Right atrium auricular region (tissue), 2 donors: ENCODE data around the gene PRMT1. TPM values are rescaled to one million over a fixed set of nuclear protein-coding genes. Genes with fewer than 3 reads are reported as not detected.

Source experiments
- DNase-seq: peaks from one replicate; pipeline ENCODE4 v3.0.0-alpha.2; 2019; ENCODE audit warnings: low spot score
- H3K27ac ChIP-seq, 2 donors: fragments of 200-600 bp; sonication (generic); 1 replicate in 1 of 2; 2 replicates in 1 of 2; pipeline ENCODE4 v1.5.1; 2016 to 2019
- H3K27me3 ChIP-seq, 2 donors: fragments of 200-600 bp; sonication (generic); one replicate each; pipeline versions ENCODE4 v1.5.1 to v1.6.0; 2017 to 2019
- H3K36me3 ChIP-seq: fragments of 200-600 bp; sonication (generic); one replicate; pipeline ENCODE4 v1.5.1; 2016
- H3K4me1 ChIP-seq, 2 donors: fragments of 200-600 bp; sonication (generic); one replicate each; pipeline versions ENCODE4 v1.5.1 to v1.6.0; 2017 to 2019
- H3K4me3 ChIP-seq, 2 donors: fragments of 200-600 bp; sonication (generic); 1 replicate in 1 of 2; 2 replicates in 1 of 2; pipeline ENCODE4 v1.5.1; 2017 to 2019; ENCODE audit warnings: mild to moderate bottlenecking in 1 of 2, moderate library complexity in 1 of 2
- H3K9me3 ChIP-seq, 2 donors: fragments of 200-600 bp; sonication (generic); one replicate each; pipeline ENCODE4 v1.5.1; 2019
- total RNA-seq, 2 donors: library from RNA; depleted of rRNA; stranded (reverse); fragments of >200 nt; gene quantifications; one replicate each; pipeline ENCODE4 v1.1.0, GENCODE V29; 2016
- TF ChIP-seq, protein P1 (sequence below), 2 donors: fragments of 200-600 bp; sonication (generic); IDR thresholded peaks; one replicate each; pipeline ENCODE4 v1.5.1; 2019; ENCODE audit warnings: antibody characterized with exemption in 2 of 2

Gene PRMT1
- total RNA-seq, 2 donors from 2014 or later: 187 to 192 TPM

DNA sequence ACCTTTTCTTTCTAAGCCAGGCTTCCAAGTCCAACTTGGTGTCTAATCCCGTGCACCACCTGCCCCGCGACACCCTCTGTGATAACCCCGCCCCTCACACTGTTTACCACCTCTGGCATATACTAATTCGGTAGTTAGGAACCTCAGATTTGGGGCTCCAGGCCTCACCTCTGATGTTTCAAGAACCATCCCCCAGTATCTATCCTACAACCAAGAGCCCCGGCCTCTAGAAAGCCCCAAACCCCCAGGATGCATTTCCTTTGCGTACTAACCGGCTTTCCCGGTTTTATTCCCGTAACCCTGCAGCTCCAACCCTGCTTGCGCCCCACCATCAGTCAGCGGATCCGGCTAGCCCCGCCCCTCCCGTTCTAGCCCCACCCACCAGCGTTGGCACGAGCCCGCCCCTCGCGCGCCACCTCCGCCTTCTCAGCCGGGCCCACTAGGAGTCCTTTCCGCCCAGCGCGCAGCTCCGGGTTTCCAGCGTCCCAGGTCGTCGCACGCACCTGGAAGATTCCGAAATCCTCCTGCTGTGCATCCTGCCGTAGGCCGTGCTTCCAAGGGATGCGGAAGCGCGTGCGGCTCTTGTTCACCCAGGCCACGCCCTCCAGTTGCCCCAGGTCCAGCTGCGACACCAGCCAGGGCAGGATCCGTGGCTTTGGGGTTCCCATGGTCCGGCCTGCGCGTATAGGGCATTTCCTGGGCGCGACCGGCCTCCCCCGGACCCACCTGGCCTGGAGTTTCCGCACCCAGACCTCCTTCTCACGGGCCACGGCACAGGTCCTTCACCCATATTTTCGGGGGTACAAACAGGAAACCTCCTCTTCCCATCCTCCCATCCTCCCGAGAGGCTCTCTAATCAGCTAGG lies 12.7 kb upstream of the PRMT1 start:
- H3K27ac ChIP-seq: peak overlapping the region; percentile 83 to 84
- peaks cover 33% of the 10 kb centered on the region for H3K36me3 ChIP-seq
- DNase-seq: peak; percentile 90

DNA sequence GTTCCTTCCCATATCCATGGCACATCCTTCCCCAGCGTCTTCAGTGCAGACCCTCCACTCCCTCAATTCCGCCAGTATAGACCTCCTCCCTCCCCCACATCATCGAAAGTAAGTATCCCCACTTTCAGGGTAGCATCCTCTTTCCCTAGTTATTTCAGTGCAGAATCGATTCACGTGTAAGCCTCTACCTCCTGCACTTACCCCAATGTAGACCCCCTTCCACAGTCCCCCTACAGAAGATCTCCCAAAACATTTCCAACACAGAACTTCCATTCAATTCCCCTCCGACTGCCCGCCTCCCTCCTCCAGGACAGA lies 12.1 kb upstream of the PRMT1 start:
- Histone ChIP-seq H3K27ac (peak overlapping the region; percentile 83 to 84), H3K36me3 (peaks cover 27% of the 10 kb centered on the region), H3K4me1 (peaks cover 0 to 30% of the 10 kb centered on the region in 2 donors), H3K4me3 (peak overlapping the region; percentile 58 to 82), H3K27me3 (no peaks in the 10 kb centered on the region), H3K9me3 (no peaks in the 10 kb centered on the region)
- TF ChIP-seq, protein P1, sequence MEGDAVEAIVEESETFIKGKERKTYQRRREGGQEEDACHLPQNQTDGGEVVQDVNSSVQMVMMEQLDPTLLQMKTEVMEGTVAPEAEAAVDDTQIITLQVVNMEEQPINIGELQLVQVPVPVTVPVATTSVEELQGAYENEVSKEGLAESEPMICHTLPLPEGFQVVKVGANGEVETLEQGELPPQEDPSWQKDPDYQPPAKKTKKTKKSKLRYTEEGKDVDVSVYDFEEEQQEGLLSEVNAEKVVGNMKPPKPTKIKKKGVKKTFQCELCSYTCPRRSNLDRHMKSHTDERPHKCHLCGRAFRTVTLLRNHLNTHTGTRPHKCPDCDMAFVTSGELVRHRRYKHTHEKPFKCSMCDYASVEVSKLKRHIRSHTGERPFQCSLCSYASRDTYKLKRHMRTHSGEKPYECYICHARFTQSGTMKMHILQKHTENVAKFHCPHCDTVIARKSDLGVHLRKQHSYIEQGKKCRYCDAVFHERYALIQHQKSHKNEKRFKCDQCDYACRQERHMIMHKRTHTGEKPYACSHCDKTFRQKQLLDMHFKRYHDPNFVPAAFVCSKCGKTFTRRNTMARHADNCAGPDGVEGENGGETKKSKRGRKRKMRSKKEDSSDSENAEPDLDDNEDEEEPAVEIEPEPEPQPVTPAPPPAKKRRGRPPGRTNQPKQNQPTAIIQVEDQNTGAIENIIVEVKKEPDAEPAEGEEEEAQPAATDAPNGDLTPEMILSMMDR (IDR thresholded peaks at IDR 0.05): no peak
- DNase-seq: no peak

More for the DNA sequence above, 12.7 kb upstream of the PRMT1 start:
- H3K4me3 ChIP-seq: peak overlapping the region; percentile 58 to 82
- H3K27me3 ChIP-seq: no peaks in the 10 kb centered on the region
- TF ChIP-seq, protein P1 (IDR thresholded peaks at IDR 0.05): peak in 1 of 2 donors; percentile 41
- no peaks in the 10 kb centered on the region for H3K9me3 ChIP-seq
- peaks cover 0 to 30% of the 10 kb centered on the region in 2 donors for H3K4me1 ChIP-seq

DNA sequence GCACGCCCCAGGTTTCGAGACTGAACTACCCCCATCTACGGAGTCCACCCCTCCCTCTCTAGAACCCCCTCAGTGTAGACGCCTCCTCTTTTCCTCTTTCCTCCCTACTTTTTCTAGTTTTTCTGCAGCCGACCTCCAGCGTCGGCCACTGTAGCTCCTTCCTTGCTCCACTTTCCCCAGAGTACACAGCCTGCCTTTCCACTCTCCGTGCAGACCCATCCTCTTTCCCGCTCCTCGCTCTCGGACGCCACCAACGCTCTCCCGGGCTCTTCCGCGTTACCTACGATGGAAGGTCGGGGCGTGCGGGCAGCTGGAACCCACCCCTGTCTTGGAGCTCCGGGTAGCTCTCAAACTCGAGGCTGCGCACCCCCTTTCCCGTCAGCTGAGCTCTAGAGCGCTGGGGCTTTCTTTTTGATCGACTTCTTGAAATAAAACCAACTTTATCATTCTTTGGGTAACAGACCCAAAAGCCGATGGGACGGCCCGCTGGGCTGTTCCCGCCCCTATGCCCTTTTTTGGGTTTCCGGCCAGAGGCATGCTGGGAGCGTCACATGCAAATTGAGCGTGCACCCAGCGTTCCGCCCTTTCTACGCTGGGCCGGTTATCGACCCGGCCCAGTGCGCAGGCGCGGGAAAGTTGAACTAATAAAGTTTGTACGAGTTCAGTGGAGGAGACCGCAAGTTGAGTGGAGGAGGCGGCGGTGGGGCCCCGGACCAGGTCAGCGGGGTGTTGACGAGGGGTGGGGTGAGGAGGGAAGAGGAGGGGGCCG lies 11.5 kb upstream of the PRMT1 start, which contains the start of the genes BCL2L12 and IRF3:
TSS of gene BCL2L12 (plus strand) at position 583 of the 769 bp plus-strand sequence. CDS start 760 bp downstream, outside the sequence.
TSS of gene IRF3 (minus strand) at position 507 of the 769 bp plus-strand sequence. CDS start 1,019 bp downstream, outside the sequence.
- Histone ChIP-seq H3K9me3 (no peaks in the 10 kb centered on the region), H3K27ac (peak within 1 kb of the TSS; percentile 83 to 84), H3K4me1 (peaks cover 0 to 30% of the 10 kb centered on the region in 2 donors), H3K36me3 (peaks cover 26% of the 10 kb centered on the region), H3K27me3 (no peaks in the 10 kb centered on the region), H3K4me3 (peak within 1 kb of the TSS; percentile 58 to 82)
- peak; percentile 98 for DNase-seq
- TF ChIP-seq, protein P1 (IDR thresholded peaks at IDR 0.05): peak in 1 of 2 donors; percentile 17

DNA sequence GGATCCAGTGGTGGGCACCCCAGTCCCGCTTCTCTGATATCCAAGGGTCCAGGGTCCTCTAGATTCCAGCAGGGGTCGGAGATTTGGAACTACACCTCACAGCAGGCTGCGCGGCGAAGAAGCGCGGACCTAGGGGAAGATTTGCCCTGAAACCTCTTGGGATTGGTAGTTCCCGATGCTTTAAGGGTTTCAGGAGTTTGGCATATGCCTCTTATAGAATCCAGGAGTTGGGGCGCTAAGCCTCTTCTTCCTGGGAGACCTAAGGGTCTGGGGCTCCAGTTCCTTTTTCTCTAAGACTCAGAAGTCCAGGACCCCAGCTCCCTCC lies 11.0 kb upstream of the PRMT1 start:
- Histone ChIP-seq H3K27ac (peak overlapping the region; percentile 83 to 84), H3K4me3 (peak overlapping the region; percentile 58 to 82), H3K9me3 (no peaks in the 10 kb centered on the region), H3K27me3 (no peaks in the 10 kb centered on the region), H3K4me1 (peaks cover 0 to 30% of the 10 kb centered on the region in 2 donors), H3K36me3 (peaks cover 22% of the 10 kb centered on the region)
- DNase-seq: no peak
- TF ChIP-seq, protein P1 (IDR thresholded peaks at IDR 0.05): no peak

DNA sequence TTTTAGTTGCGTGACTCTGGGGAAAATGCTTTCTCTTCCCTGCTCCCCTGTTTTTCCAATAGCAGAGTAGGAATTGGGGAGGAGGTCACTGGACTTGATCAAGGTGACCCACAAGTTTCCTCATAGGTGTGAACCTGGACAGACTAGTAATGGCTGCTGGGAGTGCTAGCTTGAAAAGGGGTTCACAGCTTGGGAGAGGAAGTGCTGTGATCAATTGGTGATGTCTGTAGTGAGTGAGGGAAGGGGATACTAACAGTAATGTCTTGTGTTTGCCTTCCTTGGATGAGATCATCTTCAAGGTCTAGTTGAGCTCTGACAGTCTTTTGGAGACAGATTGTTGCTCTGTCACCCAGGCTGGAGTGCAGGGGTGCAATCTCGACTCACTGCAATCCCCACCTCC lies 9.6 kb upstream of the PRMT1 start:
- no peak for DNase-seq
- no peaks in the 10 kb centered on the region for H3K27me3 ChIP-seq
- peaks cover 9% of the 10 kb centered on the region for H3K36me3 ChIP-seq
- peaks cover 0 to 36% of the 10 kb centered on the region in 2 donors for H3K4me1 ChIP-seq
- H3K27ac ChIP-seq: no peak overlapping the region
- TF ChIP-seq, protein P1 (IDR thresholded peaks at IDR 0.05): no peak
- H3K9me3 ChIP-seq: no peaks in the 10 kb centered on the region
- H3K4me3 ChIP-seq: no peak overlapping the region
